Measurements from ENCODE around the gene SSH3. TPM values are rescaled to one million over a fixed set of nuclear protein-coding genes. Genes with fewer than 3 reads are reported as not detected.

Gene SSH3
- total RNA-seq, 1 donor from 2014 or later, result 35.0 TPM

DNA sequence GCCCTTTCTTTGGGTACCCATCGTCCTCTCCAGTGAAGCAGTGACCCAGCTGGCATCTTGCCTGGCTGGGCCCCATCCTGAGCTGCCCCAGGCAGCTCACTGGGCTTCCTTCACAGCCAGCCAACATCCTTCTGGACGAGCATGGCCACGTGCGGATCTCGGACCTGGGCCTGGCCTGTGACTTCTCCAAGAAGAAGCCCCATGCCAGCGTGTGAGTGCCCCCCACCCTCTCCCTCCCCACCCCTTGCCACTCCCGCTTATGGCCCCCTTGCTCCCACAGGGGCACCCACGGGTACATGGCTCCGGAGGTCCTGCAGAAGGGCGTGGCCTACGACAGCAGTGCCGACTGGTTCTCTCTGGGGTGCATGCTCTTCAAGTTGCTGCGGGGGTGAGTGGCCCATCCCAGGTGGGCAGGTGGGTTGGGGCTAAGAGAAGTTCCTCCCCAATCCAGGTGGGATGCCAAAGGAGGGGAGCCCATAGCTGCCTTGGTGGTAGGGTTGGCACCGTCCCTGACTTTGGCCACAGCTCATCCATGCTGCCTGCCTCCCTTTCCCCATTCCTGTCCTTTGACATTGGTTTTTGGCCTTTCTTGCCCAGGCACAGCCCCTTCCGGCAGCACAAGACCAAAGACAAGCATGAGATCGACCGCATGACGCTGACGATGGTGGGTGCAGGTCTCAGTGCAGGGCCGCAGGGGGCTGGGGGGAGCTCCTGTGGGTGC, 21.0 kb upstream of the SSH3 start:
- H3K36me3 ChIP-seq (ENCODE audit: control insufficient read depth, insufficient read depth, low read length), result peaks cover 59% of the 10 kb centered on the region
- DNase-seq (ENCODE audit: low read depth) (no peak), FAIRE-seq (peak; percentile 47)

DNA sequence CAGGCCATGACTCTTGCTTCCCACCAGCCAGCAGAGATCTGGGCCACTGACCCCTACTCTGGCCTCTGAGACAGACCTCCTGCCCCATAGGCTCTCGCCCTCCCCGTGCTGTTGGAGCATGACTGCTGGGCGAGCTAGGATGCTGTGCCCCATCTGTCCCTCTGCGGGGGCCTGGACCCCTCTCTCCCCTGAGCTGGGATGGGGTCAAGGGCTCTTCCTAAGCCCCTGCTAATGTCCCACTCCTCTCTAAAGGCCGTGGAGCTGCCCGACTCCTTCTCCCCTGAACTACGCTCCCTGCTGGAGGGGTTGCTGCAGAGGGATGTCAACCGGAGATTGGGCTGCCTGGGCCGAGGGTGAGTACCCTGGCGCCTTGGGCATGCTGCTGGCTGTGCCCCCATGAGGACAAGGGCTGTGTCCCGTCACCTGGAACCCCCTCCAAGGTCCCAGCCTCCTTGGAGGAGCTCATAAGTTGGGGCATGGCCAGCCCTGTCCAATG, 20.4 kb upstream of the SSH3 start:
- DNase-seq (ENCODE audit: low read depth) (no peak), FAIRE-seq (no peak)
- Histone ChIP-seq H3K4me3 (ENCODE audit: low read depth, low read length) (no peak overlapping the region), H3K27me3 (ENCODE audit: control insufficient read depth, insufficient read depth, low read length) (no peaks in the 10 kb centered on the region), H3K36me3 (ENCODE audit: control insufficient read depth, insufficient read depth, low read length) (peaks cover 57% of the 10 kb centered on the region)
- TF ChIP-seq, protein P1, sequence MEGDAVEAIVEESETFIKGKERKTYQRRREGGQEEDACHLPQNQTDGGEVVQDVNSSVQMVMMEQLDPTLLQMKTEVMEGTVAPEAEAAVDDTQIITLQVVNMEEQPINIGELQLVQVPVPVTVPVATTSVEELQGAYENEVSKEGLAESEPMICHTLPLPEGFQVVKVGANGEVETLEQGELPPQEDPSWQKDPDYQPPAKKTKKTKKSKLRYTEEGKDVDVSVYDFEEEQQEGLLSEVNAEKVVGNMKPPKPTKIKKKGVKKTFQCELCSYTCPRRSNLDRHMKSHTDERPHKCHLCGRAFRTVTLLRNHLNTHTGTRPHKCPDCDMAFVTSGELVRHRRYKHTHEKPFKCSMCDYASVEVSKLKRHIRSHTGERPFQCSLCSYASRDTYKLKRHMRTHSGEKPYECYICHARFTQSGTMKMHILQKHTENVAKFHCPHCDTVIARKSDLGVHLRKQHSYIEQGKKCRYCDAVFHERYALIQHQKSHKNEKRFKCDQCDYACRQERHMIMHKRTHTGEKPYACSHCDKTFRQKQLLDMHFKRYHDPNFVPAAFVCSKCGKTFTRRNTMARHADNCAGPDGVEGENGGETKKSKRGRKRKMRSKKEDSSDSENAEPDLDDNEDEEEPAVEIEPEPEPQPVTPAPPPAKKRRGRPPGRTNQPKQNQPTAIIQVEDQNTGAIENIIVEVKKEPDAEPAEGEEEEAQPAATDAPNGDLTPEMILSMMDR (IDR thresholded peaks at IDR 0.05; ENCODE audit: insufficient read depth, low read length, severe bottlenecking), result no peak

More for the DNA sequence above, 21.0 kb upstream of the SSH3 start:
- Histone ChIP-seq H3K4me3 (ENCODE audit: low read depth, low read length) (no peak overlapping the region), H3K27me3 (ENCODE audit: control insufficient read depth, insufficient read depth, low read length) (no peaks in the 10 kb centered on the region)
- TF ChIP-seq, protein P1 (IDR thresholded peaks at IDR 0.05; ENCODE audit: insufficient read depth, low read length, severe bottlenecking), result no peak

DNA sequence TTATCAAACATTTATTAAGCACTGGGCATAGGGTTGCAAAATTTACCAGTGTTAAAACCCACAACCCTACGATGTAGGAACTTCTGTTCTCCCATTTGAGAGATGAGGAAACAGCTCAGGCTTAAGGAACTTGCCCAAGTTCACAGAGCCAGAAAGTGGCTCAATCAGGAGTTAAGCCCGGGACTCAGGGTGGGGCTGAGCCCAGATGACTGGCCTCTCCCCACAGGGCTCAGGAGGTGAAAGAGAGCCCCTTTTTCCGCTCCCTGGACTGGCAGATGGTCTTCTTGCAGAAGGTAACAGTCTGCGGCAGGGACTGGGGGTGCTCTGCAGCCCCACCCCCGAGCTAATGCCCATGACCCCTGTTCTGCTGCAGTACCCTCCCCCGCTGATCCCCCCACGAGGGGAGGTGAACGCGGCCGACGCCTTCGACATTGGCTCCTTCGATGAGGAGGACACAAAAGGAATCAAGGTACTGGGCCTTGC, 19.8 kb upstream of the SSH3 start:
- no peak for FAIRE-seq
- Histone ChIP-seq H3K36me3 (ENCODE audit: control insufficient read depth, insufficient read depth, low read length) (peaks cover 57% of the 10 kb centered on the region), H3K4me3 (ENCODE audit: low read depth, low read length) (no peak overlapping the region), H3K27me3 (ENCODE audit: control insufficient read depth, insufficient read depth, low read length) (no peaks in the 10 kb centered on the region)
- TF ChIP-seq, protein P1 (IDR thresholded peaks at IDR 0.05; ENCODE audit: insufficient read depth, low read length, severe bottlenecking), result no peak
- no peak for DNase-seq (ENCODE audit: low read depth)

DNA sequence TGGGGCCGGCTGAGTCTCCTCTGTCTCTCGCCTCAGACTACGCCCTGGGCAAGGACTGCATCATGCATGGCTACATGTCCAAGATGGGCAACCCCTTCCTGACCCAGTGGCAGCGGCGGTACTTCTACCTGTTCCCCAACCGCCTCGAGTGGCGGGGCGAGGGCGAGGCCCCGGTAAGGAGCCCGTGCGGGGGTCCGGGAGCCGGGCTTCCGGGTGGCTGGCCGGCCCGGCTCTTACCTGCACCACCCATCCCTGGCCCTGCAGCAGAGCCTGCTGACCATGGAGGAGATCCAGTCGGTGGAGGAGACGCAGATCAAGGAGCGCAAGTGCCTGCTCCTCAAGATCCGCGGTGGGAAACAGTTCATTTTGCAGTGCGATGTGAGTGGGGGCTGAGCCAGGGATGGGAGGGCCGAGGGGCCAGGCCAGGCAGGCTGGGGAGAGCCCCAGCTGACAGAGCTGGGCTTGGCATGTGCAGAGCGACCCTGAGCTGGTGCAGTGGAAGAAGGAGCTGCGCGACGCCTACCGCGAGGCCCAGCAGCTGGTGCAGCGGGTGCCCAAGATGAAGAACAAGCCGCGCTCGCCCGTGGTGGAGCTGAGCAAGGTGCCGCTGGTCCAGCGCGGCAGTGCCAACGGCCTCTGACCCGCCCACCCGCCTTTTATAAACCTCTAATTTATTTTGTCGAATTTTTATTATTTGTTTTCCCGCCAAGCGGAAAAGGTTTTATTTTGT, 18.4 kb upstream of the SSH3 start:
- TF ChIP-seq, protein P1 (IDR thresholded peaks at IDR 0.05; ENCODE audit: insufficient read depth, low read length, severe bottlenecking), result no peak
- H3K36me3 ChIP-seq (ENCODE audit: control insufficient read depth, insufficient read depth, low read length), result peaks cover 45% of the 10 kb centered on the region
- DNase-seq (ENCODE audit: low read depth), result no peak
- no peaks in the 10 kb centered on the region for H3K27me3 ChIP-seq (ENCODE audit: control insufficient read depth, insufficient read depth, low read length)
- FAIRE-seq, result no peak
- H3K4me3 ChIP-seq (ENCODE audit: low read depth, low read length), result no peak overlapping the region

DNA sequence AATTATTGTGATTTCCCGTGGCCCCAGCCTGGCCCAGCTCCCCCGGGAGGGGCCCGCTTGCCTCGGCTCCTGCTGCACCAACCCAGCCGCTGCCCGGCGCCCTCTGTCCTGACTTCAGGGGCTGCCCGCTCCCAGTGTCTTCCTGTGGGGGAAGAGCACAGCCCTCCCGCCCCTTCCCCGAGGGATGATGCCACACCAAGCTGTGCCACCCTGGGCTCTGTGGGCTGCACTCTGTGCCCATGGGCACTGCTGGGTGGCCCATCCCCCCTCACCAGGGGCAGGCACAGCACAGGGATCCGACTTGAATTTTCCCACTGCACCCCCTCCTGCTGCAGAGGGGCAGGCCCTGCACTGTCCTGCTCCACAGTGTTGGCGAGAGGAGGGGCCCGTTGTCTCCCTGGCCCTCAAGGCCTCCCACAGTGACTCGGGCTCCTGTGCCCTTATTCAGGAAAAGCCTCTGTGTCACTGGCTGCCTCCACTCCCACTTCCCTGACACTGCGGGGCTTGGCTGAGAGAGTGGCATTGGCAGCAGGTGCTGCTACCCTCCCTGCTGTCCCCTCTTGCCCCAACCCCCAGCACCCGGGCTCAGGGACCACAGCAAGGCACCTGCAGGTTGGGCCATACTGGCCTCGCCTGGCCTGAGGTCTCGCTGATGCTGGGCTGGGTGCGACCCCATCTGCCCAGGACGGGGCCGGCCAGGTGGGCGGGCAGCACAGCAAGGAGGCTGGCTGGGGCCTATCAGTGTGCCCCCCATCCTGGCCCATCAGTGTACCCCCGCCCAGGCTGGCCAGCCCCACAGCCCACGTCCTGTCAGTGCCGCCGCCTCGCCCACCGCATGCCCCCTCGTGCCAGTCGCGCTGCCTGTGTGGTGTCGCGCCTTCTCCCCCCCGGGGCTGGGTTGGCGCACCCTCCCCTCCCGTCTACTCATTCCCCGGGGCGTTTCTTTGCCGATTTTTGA, 17.5 kb upstream of the SSH3 start:
- H3K36me3 ChIP-seq (ENCODE audit: control insufficient read depth, insufficient read depth, low read length), result peaks cover 45% of the 10 kb centered on the region
- DNase-seq (ENCODE audit: low read depth) (no peak), FAIRE-seq (no peak)
- no peaks in the 10 kb centered on the region for H3K27me3 ChIP-seq (ENCODE audit: control insufficient read depth, insufficient read depth, low read length)
- TF ChIP-seq, protein P1 (IDR thresholded peaks at IDR 0.05; ENCODE audit: insufficient read depth, low read length, severe bottlenecking), result no peak
- no peak overlapping the region for H3K4me3 ChIP-seq (ENCODE audit: low read depth, low read length)

Measured in bronchial epithelial cell (primary cell).